Keratinocyte (primary cell): ENCODE measurements around the gene LMO7. TPM values are rescaled to one million over a fixed set of nuclear protein-coding genes. Genes with fewer than 3 reads are reported as not detected.

Experiments
- DNase-seq: peaks from one replicate; pipeline ENCODE4 v3.0.0-alpha.2; 2011; ENCODE audit warnings: low read depth, missing footprints, low spot score
- FAIRE-seq: peaks from 2 replicates; lab custom pipeline; 2011; peaks lifted over from hg19 to GRCh38; lab: Jason Lieb, UNC
- H2AFZ ChIP-seq: 2 replicates; pipeline ENCODE4 v1.6.0; 2012; ENCODE audit warnings: low read length, control low read depth, inconsistent platforms; ENCODE audit not compliant: control insufficient read depth
- H3K27ac ChIP-seq: 2 replicates; pipeline ENCODE4 v1.5.1; 2011; ENCODE audit warnings: low read length; ENCODE audit not compliant: control insufficient read depth, insufficient read depth
- H3K27me3 ChIP-seq: 3 replicates; pipeline ENCODE4 v1.6.0; 2011; ENCODE audit warnings: low read length; ENCODE audit not compliant: control insufficient read depth, insufficient read depth; ENCODE audit errors: extremely low read depth
- H3K36me3 ChIP-seq, 2 experiments: 2 replicates in 1 of 2; 3 replicates in 1 of 2; pipeline ENCODE4 v1.5.1; 2011; ENCODE audit warnings: low read length in 2 of 2, mild to moderate bottlenecking in 1 of 2; ENCODE audit not compliant: control insufficient read depth in 2 of 2, insufficient read depth in 2 of 2; ENCODE audit errors: extremely low read depth in 1 of 2
- H3K4me1 ChIP-seq: 3 replicates; pipeline ENCODE4 v1.5.1; 2011; ENCODE audit warnings: low read length; ENCODE audit not compliant: control insufficient read depth, insufficient read depth; ENCODE audit errors: extremely low read depth
- H3K4me2 ChIP-seq: 3 replicates; pipeline ENCODE4 v1.6.0; 2011; ENCODE audit warnings: low read depth, low read length; ENCODE audit not compliant: control insufficient read depth, insufficient read depth; ENCODE audit errors: extremely low read depth
- H3K4me3 ChIP-seq, 3 experiments: fragments of 200-600 bp in 1 of 3; sonication (generic) in 1 of 3; 2 replicates in 2 of 3; 3 replicates in 1 of 3; pipeline ENCODE4 v1.5.1; 2011 to 2016; ENCODE audit warnings: low read length in 3 of 3, mild to moderate bottlenecking in 3 of 3, control low read depth in 2 of 3, inconsistent platforms in 1 of 3, low read depth in 1 of 3, mixed read lengths in 1 of 3, mixed run types in 1 of 3, moderate library complexity in 1 of 3; ENCODE audit not compliant: control insufficient read depth in 2 of 3, insufficient read depth in 2 of 3; ENCODE audit errors: extremely low read depth in 1 of 3
- H3K79me2 ChIP-seq: 2 replicates; pipeline ENCODE4 v1.6.0; 2012; ENCODE audit warnings: low read length; ENCODE audit not compliant: control insufficient read depth, insufficient read depth
- H3K9ac ChIP-seq: 3 replicates; pipeline ENCODE4 v1.6.0; 2011; ENCODE audit warnings: low read length; ENCODE audit not compliant: control insufficient read depth, insufficient read depth; ENCODE audit errors: extremely low read depth
- H3K9me1 ChIP-seq: 3 replicates; pipeline ENCODE4 v1.6.0; 2011; ENCODE audit warnings: low read length; ENCODE audit not compliant: control insufficient read depth, insufficient read depth; ENCODE audit errors: extremely low read depth
- H3K9me3 ChIP-seq: 2 replicates; pipeline ENCODE4 v1.5.1; 2012; ENCODE audit warnings: low read depth, low read length; ENCODE audit not compliant: control insufficient read depth
- H4K20me1 ChIP-seq: 3 replicates; pipeline ENCODE4 v1.6.0; 2011; ENCODE audit warnings: low read length; ENCODE audit not compliant: control insufficient read depth, insufficient read depth; ENCODE audit errors: extremely low read depth
- CTCF ChIP-seq, 3 experiments: IDR thresholded peaks in 1 of 3; conservative IDR thresholded peaks in 1 of 3; optimal IDR thresholded peaks in 1 of 3; 2 replicates in 2 of 3; 3 replicates in 1 of 3; pipeline versions ENCODE3 to v1.5.1; 2011; ENCODE audit warnings: low read length in 3 of 3, mild to moderate bottlenecking in 3 of 3, moderate library complexity in 2 of 3, control low read depth in 1 of 3, inconsistent platforms in 1 of 3; ENCODE audit not compliant: insufficient read depth in 2 of 3; ENCODE audit errors: extremely low read depth in 1 of 3
- EZH2 ChIP-seq: IDR thresholded peaks from one replicate; pipeline ENCODE4 v1.6.1; 2012; ENCODE audit warnings: inconsistent platforms, mild to moderate bottlenecking, low read length, moderate library complexity
- dilution Hi-C: fragments of 300-500 bp; cut with MboI; formaldehyde crosslinking; loops from one replicate; pipeline ENCODE4 v1.7.0; 2020; ENCODE audit warnings: low sequenced_read_pairs; ENCODE audit not compliant: extremely low pct_ligation_motif_present
- polyA plus RNA-seq, 5 experiments: library from polyadenylated mRNA; depleted of rRNA in 3 of 5; stranded (reverse) in 3 of 5; stranded (forward) in 1 of 5; unstranded in 1 of 5; fragments of >200 nt; gene quantifications; 1 replicate in 1 of 5; 2 replicates in 3 of 5; 3 replicates in 1 of 5; pipeline versions ENCODE4 v1.2.1 to v1.2.3, GENCODE V29; 2011 to 2012; ENCODE audit warnings: missing spikeins in 2 of 5, low read depth in 1 of 5, low replicate concordance in 1 of 5

The LMO7 gene
- polyA plus RNA-seq, 1 donor (not counting 4 experiments of a cell fraction or from before 2014, with no cell fraction given), result 8.9 TPM

- H3K9me3 ChIP-seq, result no peaks in the 10 kb centered on the region
- H3K36me3 ChIP-seq, result peaks cover 2 to 4% of the 10 kb centered on the region in 2 experiments
- no peak for FAIRE-seq
- no peaks in the 10 kb centered on the region for H3K27me3 ChIP-seq
- dilution Hi-C loops, result no loop called here
- H3K4me3 ChIP-seq, result no peak overlapping the region
- H2AFZ ChIP-seq, result no peak overlapping the region
- no peaks in the 10 kb centered on the region for H3K79me2 ChIP-seq
- no peaks in the 10 kb centered on the region for H3K9me1 ChIP-seq
- no peak overlapping the region for H3K4me2 ChIP-seq
- no peaks in the 10 kb centered on the region for H4K20me1 ChIP-seq
- no peak for TF ChIP-seq CTCF (optimal IDR thresholded peaks at IDR 0.05 in 1 of 3, IDR thresholded peaks at IDR 0.05 in 1 of 3, conservative IDR thresholded peaks at IDR 0.05 in 1 of 3; ENCODE audit: extremely low read depth in 1 of 3, insufficient read depth in 2 of 3, low read length in 3 of 3)
- no peak for TF ChIP-seq EZH2
- no peak for DNase-seq
- no peak overlapping the region for H3K9ac ChIP-seq
- no peak overlapping the region for H3K27ac ChIP-seq
- H3K4me1 ChIP-seq, result no peaks in the 10 kb centered on the region
Observed at GRCh38 chr13:75603038-75603437, 33.1 kb upstream of the LMO7 start.

GRCh38 chr13:75607447-75607846 is 28.7 kb upstream of the LMO7 start:
- no peak overlapping the region for H3K9ac ChIP-seq
- TF ChIP-seq EZH2, result no peak
- no peak for TF ChIP-seq CTCF (optimal IDR thresholded peaks at IDR 0.05 in 1 of 3, IDR thresholded peaks at IDR 0.05 in 1 of 3, conservative IDR thresholded peaks at IDR 0.05 in 1 of 3; ENCODE audit: extremely low read depth in 1 of 3, insufficient read depth in 2 of 3, low read length in 3 of 3)
- no peaks in the 10 kb centered on the region for H3K9me3 ChIP-seq
- no peaks in the 10 kb centered on the region for H3K27me3 ChIP-seq
- no peak overlapping the region for H3K4me3 ChIP-seq
- H4K20me1 ChIP-seq, result no peaks in the 10 kb centered on the region
- H3K4me1 ChIP-seq, result no peaks in the 10 kb centered on the region
- no peak overlapping the region for H2AFZ ChIP-seq
- H3K4me2 ChIP-seq, result no peak overlapping the region
- FAIRE-seq (no peak), DNase-seq (no peak)
- dilution Hi-C loops, result no loop called here
- no peak overlapping the region for H3K27ac ChIP-seq
- no peaks in the 10 kb centered on the region for H3K79me2 ChIP-seq
- H3K36me3 ChIP-seq, result peaks cover 0 to 7% of the 10 kb centered on the region in 2 experiments
- no peaks in the 10 kb centered on the region for H3K9me1 ChIP-seq
